Cardiac atrium fibroblast (primary cell): ENCODE results near the gene DDOST. TPM values are rescaled to one million over a fixed set of nuclear protein-coding genes. Genes with fewer than 3 reads are reported as not detected.

Experiments used
- total RNA-seq: library from RNA; depleted of rRNA; stranded (reverse); fragments of >200 nt; gene quantifications from 2 replicates; pipeline ENCODE4 v1.2.3, GENCODE V29; 2015

The DDOST gene
- total RNA-seq: 405 and 439 TPM in 2 replicates

DNA sequence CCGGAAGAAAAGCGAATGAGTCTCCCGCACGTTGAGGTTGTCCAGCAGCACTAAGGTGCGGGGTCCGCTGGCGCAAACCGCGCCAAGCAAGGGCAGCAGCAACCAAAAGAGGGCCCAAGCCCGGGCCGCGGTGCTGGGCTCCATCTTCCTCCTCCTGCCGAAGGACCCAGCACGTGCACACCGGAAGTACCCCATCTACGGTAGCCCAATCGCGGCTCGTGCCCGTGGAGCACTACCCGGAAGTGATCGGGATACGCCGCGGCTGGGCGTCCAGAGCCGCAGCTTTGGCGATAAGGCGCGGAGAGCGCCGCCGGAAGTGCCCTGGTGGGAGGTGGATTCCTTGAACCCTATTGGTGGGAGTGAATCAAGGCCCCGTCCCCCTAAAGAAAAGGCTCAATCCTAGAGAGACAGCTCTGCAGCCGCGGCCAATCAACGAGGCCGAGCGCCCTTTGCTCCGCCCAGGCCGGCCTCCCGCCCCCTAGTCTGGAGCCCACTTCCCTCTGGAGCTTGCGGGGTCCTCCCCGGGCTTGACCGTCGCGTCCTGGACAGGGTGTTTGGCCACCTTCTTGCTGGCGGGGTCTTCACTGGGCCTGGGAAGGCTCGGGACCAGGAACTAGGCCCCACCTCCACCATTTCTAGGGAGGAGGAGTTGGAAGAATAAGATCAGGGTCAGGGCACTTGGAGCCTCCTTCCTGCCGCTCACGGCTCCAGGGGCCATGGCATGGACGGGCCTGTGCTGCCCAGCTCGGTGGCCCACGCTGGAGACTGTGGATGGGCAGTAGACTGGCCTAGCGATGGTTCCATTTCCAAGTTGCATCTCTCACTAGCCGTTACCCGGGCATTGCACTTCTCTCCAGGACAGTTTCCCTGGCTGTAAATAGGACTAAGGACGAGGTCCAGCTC is at the start of gene DDOST:
Gene DDOST, minus strand, starts transcription at position 163 of the 903 bp plus-strand sequence. Its CDS starts 19 bp downstream, at position 144.

DNA sequence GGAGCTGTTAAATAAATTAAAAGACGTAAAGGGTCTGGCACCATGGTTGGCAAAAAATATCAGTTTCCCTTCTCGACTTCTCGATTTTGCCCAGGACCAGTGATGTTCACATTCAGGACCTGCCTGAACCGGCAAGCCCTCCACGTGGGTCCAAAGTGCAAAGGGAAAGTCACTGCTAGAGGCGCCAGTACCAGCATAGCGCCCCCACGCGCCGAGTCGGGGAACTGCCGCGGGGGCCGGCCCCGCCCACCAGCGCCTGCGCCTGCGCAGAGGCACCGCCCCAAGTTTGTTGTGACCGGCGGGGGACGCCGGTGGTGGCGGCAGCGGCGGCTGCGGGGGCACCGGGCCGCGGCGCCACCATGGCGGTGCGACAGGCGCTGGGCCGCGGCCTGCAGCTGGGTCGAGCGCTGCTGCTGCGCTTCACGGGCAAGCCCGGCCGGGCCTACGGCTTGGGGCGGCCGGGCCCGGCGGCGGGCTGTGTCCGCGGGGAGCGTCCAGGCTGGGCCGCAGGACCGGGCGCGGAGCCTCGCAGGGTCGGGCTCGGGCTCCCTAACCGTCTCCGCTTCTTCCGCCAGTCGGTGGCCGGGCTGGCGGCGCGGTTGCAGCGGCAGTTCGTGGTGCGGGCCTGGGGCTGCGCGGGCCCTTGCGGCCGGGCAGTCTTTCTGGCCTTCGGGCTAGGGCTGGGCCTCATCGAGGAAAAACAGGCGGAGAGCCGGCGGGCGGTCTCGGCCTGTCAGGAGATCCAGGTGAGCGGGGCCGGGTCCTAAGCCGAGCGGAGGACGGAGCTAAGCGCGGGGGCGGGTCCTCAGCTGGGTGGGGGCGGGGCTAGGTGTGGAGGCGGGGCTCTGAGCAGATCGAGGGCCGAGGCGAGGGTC is 27.7 kb downstream of the DDOST start, which contains the start of gene PINK1:
Gene PINK1, plus strand, starts transcription at position 269 of the 875 bp plus-strand sequence. Its CDS starts 91 bp downstream, at position 360.

Other genes starting within 250 kb of the DDOST start
- 5.4 and 11.2 TPM in 2 replicates for gene CAMK2N1, start 175.2 kb downstream of the DDOST start, total RNA-seq
- gene MUL1, start 153.2 kb downstream of the DDOST start, total RNA-seq: 30.3 and 30.8 TPM in 2 replicates
- 0.32 TPM in 1 of 2 replicates, not detected in the other for gene FAM43B, start 108.8 kb downstream of the DDOST start, total RNA-seq
- 1.6 TPM in 1 of 2 replicates, not detected in the other for gene CDA, start 72.3 kb downstream of the DDOST start, total RNA-seq
- 56.5 and 73.4 TPM in 2 replicates for gene PINK1, start 27.9 kb downstream of the DDOST start, total RNA-seq
- 0.81 TPM in 1 of 2 replicates, not detected in the other for gene KIF17, start 56.6 kb upstream of the DDOST start, total RNA-seq
- gene SH2D5, start 71.3 kb upstream of the DDOST start, total RNA-seq: 0.54 and 1.3 TPM in 2 replicates
- 124 and 147 TPM in 2 replicates for gene HP1BP3, start 125.9 kb upstream of the DDOST start, total RNA-seq